Stimulated activated CD4-positive, alpha-beta T cell treated with anti-CD3 and anti-CD28 coated beads, Interleukin-15, amount 100 ng/mL, for 1 hour (primary cell): Measurements from ENCODE around the gene GYPE.
"Not testable (repeated sequence)": the region's sequence is repeated elsewhere in the genome, so short reads cannot be mapped to it uniquely, and the experiment has no call there.

Experiments used
- DNase-seq, 2 donors: peaks; one replicate each; pipeline ENCODE4 v3.0.0-alpha.2; 2020; ENCODE audit warnings: low read depth in 1 of 2, low spot score in 1 of 2

The GYPE gene

GRCh38 chr4:143870523-143871268 lies 34.7 kb downstream of the GYPE start:
- not testable (repeated sequence) for DNase-seq

- not testable (repeated sequence) for DNase-seq
Observed at GRCh38 chr4:143869925-143870324, 35.4 kb downstream of the GYPE start.

- not testable (repeated sequence) for DNase-seq
Observed at GRCh38 chr4:143862716-143863115, 42.6 kb downstream of the GYPE start.

- no peak for DNase-seq
Observed at GRCh38 chr4:143858456-143858855, 46.9 kb downstream of the GYPE start.

GRCh38 chr4:143857391-143858336 lies 47.7 kb downstream of the GYPE start:
- DNase-seq = not testable (repeated sequence)

- DNase-seq = not testable (repeated sequence)
Observed at GRCh38 chr4:143856017-143856557, 49.3 kb downstream of the GYPE start.

GRCh38 chr4:143854645-143855044 lies 50.7 kb downstream of the GYPE start:
- not testable (repeated sequence) for DNase-seq

GRCh38 chr4:143849296-143849695 lies 56.1 kb downstream of the GYPE start:
- DNase-seq = not testable (repeated sequence)

- DNase-seq = not testable (repeated sequence)
Observed at GRCh38 chr4:143843506-143843832, 61.9 kb downstream of the GYPE start.

- not testable (repeated sequence) for DNase-seq
Observed at GRCh38 chr4:143842624-143843505, 62.5 kb downstream of the GYPE start.

- DNase-seq = not testable (repeated sequence)
Observed at GRCh38 chr4:143839413-143839812, 65.9 kb downstream of the GYPE start.

- not testable (repeated sequence) for DNase-seq
Observed at GRCh38 chr4:143834196-143834595, 71.2 kb downstream of the GYPE start.

GRCh38 chr4:143833676-143834075 lies 71.7 kb downstream of the GYPE start:
- not testable (repeated sequence) for DNase-seq

- not testable (repeated sequence) for DNase-seq
Observed at GRCh38 chr4:143830576-143830975, 74.8 kb downstream of the GYPE start.

- not testable (repeated sequence) for DNase-seq
Observed at GRCh38 chr4:143829239-143829620, 76.1 kb downstream of the GYPE start.
